ENCODE measurements around the gene C22orf15. TPM values are rescaled to one million over a fixed set of nuclear protein-coding genes. Genes with fewer than 3 reads are reported as not detected.

C22orf15 gene
- total RNA-seq, 2 experiments from 2014 or later = 0.49 to 0.84 TPM

DNA sequence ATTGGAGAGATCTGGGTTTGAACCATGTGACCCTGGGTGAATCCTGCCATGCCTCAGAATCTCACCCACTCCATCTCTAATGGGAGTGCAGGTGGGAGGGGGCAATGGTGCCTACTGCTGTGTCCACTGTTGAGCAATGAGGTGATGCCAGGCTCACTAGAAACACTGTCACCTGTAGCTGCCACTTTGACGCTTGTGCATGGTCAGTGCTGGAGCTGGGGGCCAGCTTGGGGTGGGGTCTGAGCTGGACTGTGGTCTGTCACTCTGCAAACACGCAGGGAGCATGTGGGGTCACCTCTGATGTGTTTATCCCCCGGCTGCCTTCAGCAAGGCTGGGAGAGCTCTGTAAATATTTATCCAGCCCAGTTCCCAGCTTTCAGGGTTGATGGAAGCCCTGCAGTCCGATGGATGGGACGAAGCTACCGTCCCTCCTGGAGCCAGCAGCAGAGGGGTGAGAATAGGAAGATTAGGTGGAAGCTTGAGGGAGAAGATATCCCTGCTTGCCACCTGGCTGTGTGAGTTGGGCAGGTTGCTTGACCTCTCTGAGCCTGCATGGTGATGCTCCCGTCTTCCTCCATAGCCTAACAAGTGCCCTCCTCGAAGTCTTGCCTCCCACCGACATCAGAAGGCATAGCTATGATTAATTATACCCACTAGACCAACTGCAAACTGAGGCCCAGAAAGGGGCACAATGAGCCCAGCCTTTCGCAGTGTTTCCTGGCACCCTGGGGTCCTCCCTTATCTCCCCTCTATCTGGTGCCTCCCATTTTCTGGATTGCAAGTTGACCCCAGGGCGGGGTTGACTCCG, 11.5 kb downstream of the C22orf15 start:
- intact Hi-C loops (cut with DNase I, micrococcal nuclease) = loop anchor here in 1 of 2 experiments (5.0 kb wide), 2 partner anchors 73 to 77 kb away; no protein-coding TSS in a partner anchor
- CTCF ChIA-PET = interaction anchor here (0.9 kb wide), 1 partner anchor 8 kb away, joined by 3 read pairs; no protein-coding TSS in a partner anchor
- no peak overlapping the region for H3K4me3 ChIP-seq (ENCODE audit: low read length)
- no peaks in the 10 kb centered on the region for H3K9me3 ChIP-seq (ENCODE audit: control insufficient read depth in 1 of 2, insufficient read depth in 1 of 2, low read length in 2 of 2)
- TF ChIP-seq, protein P1, sequence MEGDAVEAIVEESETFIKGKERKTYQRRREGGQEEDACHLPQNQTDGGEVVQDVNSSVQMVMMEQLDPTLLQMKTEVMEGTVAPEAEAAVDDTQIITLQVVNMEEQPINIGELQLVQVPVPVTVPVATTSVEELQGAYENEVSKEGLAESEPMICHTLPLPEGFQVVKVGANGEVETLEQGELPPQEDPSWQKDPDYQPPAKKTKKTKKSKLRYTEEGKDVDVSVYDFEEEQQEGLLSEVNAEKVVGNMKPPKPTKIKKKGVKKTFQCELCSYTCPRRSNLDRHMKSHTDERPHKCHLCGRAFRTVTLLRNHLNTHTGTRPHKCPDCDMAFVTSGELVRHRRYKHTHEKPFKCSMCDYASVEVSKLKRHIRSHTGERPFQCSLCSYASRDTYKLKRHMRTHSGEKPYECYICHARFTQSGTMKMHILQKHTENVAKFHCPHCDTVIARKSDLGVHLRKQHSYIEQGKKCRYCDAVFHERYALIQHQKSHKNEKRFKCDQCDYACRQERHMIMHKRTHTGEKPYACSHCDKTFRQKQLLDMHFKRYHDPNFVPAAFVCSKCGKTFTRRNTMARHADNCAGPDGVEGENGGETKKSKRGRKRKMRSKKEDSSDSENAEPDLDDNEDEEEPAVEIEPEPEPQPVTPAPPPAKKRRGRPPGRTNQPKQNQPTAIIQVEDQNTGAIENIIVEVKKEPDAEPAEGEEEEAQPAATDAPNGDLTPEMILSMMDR (IDR thresholded peaks at IDR 0.05) = no peak
- ATAC-seq (ENCODE audit: poor library complexity) = no peak
- H3K4me1 ChIP-seq (ENCODE audit: insufficient read depth, low read length) = peaks cover 28% of the 10 kb centered on the region
- H3K4me1 Mint-ChIP-seq (ENCODE audit: low read depth) = peaks cover 17% of the 10 kb centered on the region
- no peaks in the 10 kb centered on the region for H3K36me3 Mint-ChIP-seq (ENCODE audit: low read depth)
- no peak for DNase-seq
- no peaks in the 10 kb centered on the region for H3K9me3 Mint-ChIP-seq
- peak overlapping the region; percentile 31 for H3K4me3 Mint-ChIP-seq
- H3K27ac ChIP-seq (ENCODE audit: low read depth in 1 of 2, low read length in 2 of 2) = no peak overlapping the region
- POLR2A ChIA-PET = interaction anchor here (1.0 to 1.5 kb wide), 3 partner anchors 12 to 57 kb away, joined by 3 to 4 read pairs (median 4); no protein-coding TSS in a partner anchor
- H3K27ac Mint-ChIP-seq = no peak overlapping the region
- no peaks in the 10 kb centered on the region for H3K27me3 ChIP-seq (ENCODE audit: control insufficient read depth in 1 of 2, insufficient read depth in 2 of 2, low read length in 2 of 2)
- H3K27me3 Mint-ChIP-seq = no peaks in the 10 kb centered on the region
- H3K36me3 ChIP-seq (ENCODE audit: insufficient read depth, low read length) = no peaks in the 10 kb centered on the region

DNA sequence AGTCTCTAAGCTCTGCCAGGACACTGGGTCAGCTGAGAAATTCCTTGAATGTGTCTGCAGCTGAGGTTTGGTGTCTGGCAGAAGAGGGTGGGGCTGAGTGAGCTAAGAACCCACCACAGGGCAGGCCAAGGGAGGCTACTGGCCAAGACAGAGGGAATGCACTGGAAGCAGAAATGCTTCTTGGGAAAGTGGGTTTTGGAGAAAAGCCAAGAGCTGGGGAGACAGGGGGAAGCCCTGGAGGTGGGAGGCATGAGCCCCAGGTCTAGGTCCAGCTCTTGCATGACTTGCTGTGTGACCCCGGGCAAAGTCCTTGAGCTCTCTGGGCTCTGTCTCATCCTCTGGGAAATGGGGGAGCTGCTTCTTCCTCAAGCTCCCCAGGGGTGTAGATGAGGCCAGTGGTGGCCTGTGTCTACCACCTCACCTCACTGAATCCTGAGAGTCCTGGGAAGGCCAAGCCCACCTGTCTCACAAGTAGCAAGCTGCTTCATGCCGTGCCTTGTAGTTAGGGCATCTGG, 12.2 kb downstream of the C22orf15 start:
- H3K36me3 ChIP-seq (ENCODE audit: insufficient read depth, low read length) = no peaks in the 10 kb centered on the region
- intact Hi-C loops (cut with DNase I, micrococcal nuclease) = loop anchor here in 1 of 2 experiments (5.0 kb wide), 2 partner anchors 72 to 78 kb away; no protein-coding TSS in a partner anchor
- no peak overlapping the region for H3K27ac Mint-ChIP-seq
- H3K4me1 ChIP-seq (ENCODE audit: insufficient read depth, low read length) = peaks cover 28% of the 10 kb centered on the region
- H3K36me3 Mint-ChIP-seq (ENCODE audit: low read depth) = no peaks in the 10 kb centered on the region
- TF ChIP-seq, protein P1 (IDR thresholded peaks at IDR 0.05) = no peak
- CTCF ChIA-PET = interaction anchor here (0.9 kb wide), 1 partner anchor 8 kb away, joined by 3 read pairs; no protein-coding TSS in a partner anchor
- H3K27me3 ChIP-seq (ENCODE audit: control insufficient read depth in 1 of 2, insufficient read depth in 2 of 2, low read length in 2 of 2) = no peaks in the 10 kb centered on the region
- no peak overlapping the region for H3K4me3 Mint-ChIP-seq
- ATAC-seq (ENCODE audit: poor library complexity) = no peak
- H3K9me3 ChIP-seq (ENCODE audit: control insufficient read depth in 1 of 2, insufficient read depth in 1 of 2, low read length in 2 of 2) = no peaks in the 10 kb centered on the region
- no peak overlapping the region for H3K4me3 ChIP-seq (ENCODE audit: low read length)
- H3K9me3 Mint-ChIP-seq = no peaks in the 10 kb centered on the region
- POLR2A ChIA-PET = interaction anchor here (1.0 to 1.5 kb wide), 3 partner anchors 11 to 58 kb away, joined by 3 to 4 read pairs (median 4); no protein-coding TSS in a partner anchor
- H3K27ac ChIP-seq (ENCODE audit: low read depth in 1 of 2, low read length in 2 of 2) = no peak overlapping the region
- no peaks in the 10 kb centered on the region for H3K27me3 Mint-ChIP-seq
- no peak for DNase-seq
- peaks cover 17% of the 10 kb centered on the region for H3K4me1 Mint-ChIP-seq (ENCODE audit: low read depth)

DNA sequence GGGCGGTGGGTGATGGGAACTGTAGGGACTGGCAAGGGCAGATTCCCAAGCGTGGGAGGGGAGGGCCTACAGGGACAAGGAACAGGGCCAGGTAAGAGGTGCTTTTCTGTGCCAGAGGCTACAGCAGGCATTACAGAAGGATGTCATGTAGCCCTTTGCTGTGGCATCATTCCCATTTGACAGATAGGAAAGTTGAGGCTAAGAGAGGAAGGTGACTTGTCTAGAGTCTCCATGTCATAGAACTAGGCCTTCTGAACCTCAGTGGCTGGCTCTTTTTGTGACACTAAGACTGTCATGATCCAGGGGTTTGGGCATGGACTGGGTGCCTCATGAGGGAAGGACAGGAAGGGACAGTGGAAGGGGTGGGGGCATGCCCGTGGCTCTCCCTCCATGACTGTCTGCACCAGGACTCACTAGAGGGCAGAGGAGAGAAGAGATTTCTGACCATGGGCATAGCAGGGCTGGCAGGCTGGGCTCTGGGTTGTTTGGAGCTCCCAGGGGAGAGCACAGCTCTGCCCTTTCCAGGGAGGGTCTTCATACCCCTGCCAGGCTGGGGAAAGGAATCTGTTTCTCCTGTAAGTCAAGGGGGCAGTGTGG, 13.1 kb downstream of the C22orf15 start:
- Mint-ChIP-seq H3K36me3 (ENCODE audit: low read depth) (no peaks in the 10 kb centered on the region), H3K27ac (no peak overlapping the region), H3K4me3 (no peak overlapping the region), H3K27me3 (no peaks in the 10 kb centered on the region), H3K9me3 (no peaks in the 10 kb centered on the region), H3K4me1 (ENCODE audit: low read depth) (peaks cover 15% of the 10 kb centered on the region)
- Histone ChIP-seq H3K27ac (ENCODE audit: low read depth in 1 of 2, low read length in 2 of 2) (no peak overlapping the region), H3K36me3 (ENCODE audit: insufficient read depth, low read length) (no peaks in the 10 kb centered on the region), H3K4me3 (ENCODE audit: low read length) (no peak overlapping the region), H3K27me3 (ENCODE audit: control insufficient read depth in 1 of 2, insufficient read depth in 2 of 2, low read length in 2 of 2) (no peaks in the 10 kb centered on the region), H3K4me1 (ENCODE audit: insufficient read depth, low read length) (peaks cover 22% of the 10 kb centered on the region), H3K9me3 (ENCODE audit: control insufficient read depth in 1 of 2, insufficient read depth in 1 of 2, low read length in 2 of 2) (no peaks in the 10 kb centered on the region)
- TF ChIP-seq, protein P1 (IDR thresholded peaks at IDR 0.05) = no peak
- DNase-seq (no peak), ATAC-seq (ENCODE audit: poor library complexity) (no peak)
- intact Hi-C loops (cut with DNase I, micrococcal nuclease) = no loop called here
- CTCF ChIA-PET = interaction anchor here (0.9 kb wide), 1 partner anchor 9 kb away, joined by 3 read pairs; no protein-coding TSS in a partner anchor
- POLR2A ChIA-PET = interaction anchor here (0.6 to 1.5 kb wide), 3 partner anchors 13 to 59 kb away, joined by 3 to 4 read pairs (median 3); partner anchors contain the start of gene C22orf15
